Urinary bladder (tissue), 4 donors: ENCODE data around the gene GRAMD2A. TPM values are rescaled to one million over a fixed set of nuclear protein-coding genes. Genes with fewer than 3 reads are reported as not detected.
A peak's percentile ranks its signal among the peaks of the same experiment; 100 is the strongest.

ENCODE experiments used
- DNase-seq: peaks from one replicate; pipeline ENCODE4 v3.0.0-alpha.2; 2015; ENCODE audit errors: extremely low spot score
- H3K27ac ChIP-seq: one replicate; pipeline ENCODE4 v1.5.1; 2013; ENCODE audit warnings: low read depth, mild to moderate bottlenecking, moderate library complexity
- H3K36me3 ChIP-seq: one replicate; pipeline ENCODE4 v1.6.1; 2013; ENCODE audit warnings: mild to moderate bottlenecking, moderate library complexity; ENCODE audit not compliant: insufficient read depth
- H3K4me1 ChIP-seq: one replicate; pipeline ENCODE4 v1.6.1; 2013; ENCODE audit warnings: mild to moderate bottlenecking, moderate library complexity; ENCODE audit not compliant: insufficient read depth
- H3K4me3 ChIP-seq: one replicate; pipeline ENCODE4 v1.5.1; 2013; ENCODE audit warnings: low read depth, low read length
- WGBS: extraction: QIAGEN DNeasy Blood & Tissue Kit; methylation state at CpG from one replicate; pipeline ENCODE4 v1.1.7; 2013; 5-methylcytosine and 5-hydroxymethylcytosine counted together
- polyA plus RNA-seq: library from polyadenylated mRNA; stranded (reverse); fragments of 200-250 nt; gene quantifications from one replicate; pipeline ENCODE4 v1.2.3, GENCODE V29; 2013
- total RNA-seq: library from RNA; depleted of rRNA; stranded (reverse); fragments of >200 nt; gene quantifications from one replicate; pipeline ENCODE4 v1.2.3, GENCODE V29; 2014
- donor health status: healthy with polysubstance abuse.
- donor health status: healthy.

Gene GRAMD2A
- total and polyA plus RNA-seq, 2 donors, result 0.19 to 0.74 TPM

- Histone ChIP-seq H3K27ac (no peak overlapping the region), H3K36me3 (peaks cover 7% of the 10 kb centered on the region), H3K4me3 (no peak overlapping the region), H3K4me1 (no peaks in the 10 kb centered on the region)
- DNase-seq, result no peak
- 95% methylated on average over 2 of the region's 2 CpGs for WGBS
Measured at GRCh38 chr15:72205273-72205672, 7.7 kb upstream of the GRAMD2A start.

- DNase-seq, result no peak
- Histone ChIP-seq H3K36me3 (peaks cover 7% of the 10 kb centered on the region), H3K4me1 (no peaks in the 10 kb centered on the region), H3K27ac (no peak overlapping the region), H3K4me3 (no peak overlapping the region)
- WGBS, result 19% methylated on average over 5 of the region's 5 CpGs
Measured at GRCh38 chr15:72203507-72203837, 5.9 kb upstream of the GRAMD2A start.

- WGBS, result 81% methylated on average over 8 of the region's 8 CpGs
- Histone ChIP-seq H3K36me3 (peaks cover 4% of the 10 kb centered on the region), H3K4me1 (no peaks in the 10 kb centered on the region), H3K27ac (peak overlapping the region; percentile 5), H3K4me3 (no peak overlapping the region)
- no peak for DNase-seq
Measured at GRCh38 chr15:72202801-72203506, 5.4 kb upstream of the GRAMD2A start.

GRCh38 chr15:72202302-72202701, 4.7 kb upstream of the GRAMD2A start:
- no peak overlapping the region for H3K27ac ChIP-seq
- no peaks in the 10 kb centered on the region for H3K4me1 ChIP-seq
- DNase-seq, result no peak
- no peaks in the 10 kb centered on the region for H3K36me3 ChIP-seq
- H3K4me3 ChIP-seq, result no peak overlapping the region
- 92% methylated on average over 13 of the region's 13 CpGs for WGBS

- no peaks in the 10 kb centered on the region for H3K36me3 ChIP-seq
- WGBS, result 77% methylated on average over 3 of the region's 3 CpGs
- no peak overlapping the region for H3K4me3 ChIP-seq
- DNase-seq, result no peak
- H3K27ac ChIP-seq, result no peak overlapping the region
- H3K4me1 ChIP-seq, result no peaks in the 10 kb centered on the region
Measured at GRCh38 chr15:72201391-72201921, 3.9 kb upstream of the GRAMD2A start.

GRCh38 chr15:72200395-72201237, 3.0 kb upstream of the GRAMD2A start:
- Histone ChIP-seq H3K27ac (no peak overlapping the region), H3K36me3 (no peaks in the 10 kb centered on the region), H3K4me3 (no peak overlapping the region), H3K4me1 (no peaks in the 10 kb centered on the region)
- WGBS, result 84% methylated on average over 15 of the region's 15 CpGs
- no peak for DNase-seq

- no peak for DNase-seq
- no peaks in the 10 kb centered on the region for H3K4me1 ChIP-seq
- 73% methylated on average over 2 of the region's 2 CpGs for WGBS
Measured at GRCh38 chr15:72199721-72200212, 2.2 kb upstream of the GRAMD2A start.

GRCh38 chr15:72199205-72199515, 1.6 kb upstream of the GRAMD2A start:
- WGBS, result 90% methylated on average over 2 of the region's 2 CpGs
- Histone ChIP-seq H3K4me3 (no peak overlapping the region), H3K36me3 (no peaks in the 10 kb centered on the region), H3K4me1 (no peaks in the 10 kb centered on the region), H3K27ac (no peak overlapping the region)
- DNase-seq, result no peak

More at GRCh38 chr15:72199721-72200212, 2.2 kb upstream of the GRAMD2A start:
- Histone ChIP-seq H3K4me3 (no peak overlapping the region), H3K36me3 (no peaks in the 10 kb centered on the region), H3K27ac (no peak overlapping the region)

GRCh38 chr15:72198356-72199204, 993 bp upstream of the GRAMD2A start:
- DNase-seq, result no peak
- 74% methylated on average over 11 of the region's 11 CpGs for WGBS
- Histone ChIP-seq H3K27ac (no peak overlapping the region), H3K4me3 (no peak overlapping the region), H3K36me3 (no peaks in the 10 kb centered on the region), H3K4me1 (no peaks in the 10 kb centered on the region)

- H3K36me3 ChIP-seq, result no peaks in the 10 kb centered on the region
- WGBS, result 9% methylated on average over 35 of the region's 35 CpGs
- no peaks in the 10 kb centered on the region for H3K4me1 ChIP-seq
- H3K27ac ChIP-seq, result no peak overlapping the region
- DNase-seq, result no peak
- peak overlapping the region; percentile 48 for H3K4me3 ChIP-seq
Measured at GRCh38 chr15:72197041-72197459, 537 bp downstream of the GRAMD2A start.

- Histone ChIP-seq H3K27ac (no peak overlapping the region), H3K4me1 (no peaks in the 10 kb centered on the region), H3K36me3 (no peaks in the 10 kb centered on the region), H3K4me3 (no peak overlapping the region)
- 80% methylated on average over 13 of the region's 13 CpGs for WGBS
- DNase-seq, result no peak
Measured at GRCh38 chr15:72196409-72197040, 1.1 kb downstream of the GRAMD2A start.

- no peak for DNase-seq
- no peak overlapping the region for H3K27ac ChIP-seq
- H3K4me1 ChIP-seq, result no peaks in the 10 kb centered on the region
- no peaks in the 10 kb centered on the region for H3K36me3 ChIP-seq
- 73% methylated on average over 6 of the region's 6 CpGs for WGBS
- no peak overlapping the region for H3K4me3 ChIP-seq
Measured at GRCh38 chr15:72195101-72195511, 2.5 kb downstream of the GRAMD2A start.

- Histone ChIP-seq H3K4me1 (no peaks in the 10 kb centered on the region), H3K4me3 (no peak overlapping the region), H3K27ac (no peak overlapping the region), H3K36me3 (no peaks in the 10 kb centered on the region)
- 80% methylated on average over 8 of the region's 8 CpGs for WGBS
- no peak for DNase-seq
Measured at GRCh38 chr15:72193836-72194396, 3.7 kb downstream of the GRAMD2A start.
